ENCODE results near the gene ABCC6. TPM values are rescaled to one million over a fixed set of nuclear protein-coding genes. Genes with fewer than 3 reads are reported as not detected.

Gene ABCC6
- polyA plus RNA-seq, 1 donor from 2014 or later = not detected

DNA sequence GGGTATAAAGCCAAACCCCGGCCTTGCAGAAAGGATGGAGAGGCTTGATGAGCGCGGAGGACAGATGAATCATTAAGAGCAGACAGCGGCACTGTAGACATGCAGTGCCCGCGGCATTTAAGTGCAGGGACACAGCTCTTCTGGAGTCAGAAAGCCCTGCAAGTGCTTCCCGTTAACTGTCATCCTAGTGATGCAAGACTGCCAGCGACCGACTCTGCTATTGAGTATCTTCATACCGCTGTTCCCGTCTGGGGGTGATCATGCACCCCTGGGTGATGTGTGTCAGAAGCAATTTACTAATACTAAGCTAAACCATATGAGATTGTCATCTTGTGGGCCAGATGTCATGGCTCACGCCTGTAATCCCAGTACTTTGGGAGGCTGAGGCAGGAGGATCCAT is 101.0 kb downstream of the ABCC6 start:
- Histone ChIP-seq H3K9me3 (ENCODE audit: low read length) (peaks cover 4% of the 10 kb centered on the region), H3K27me3 (ENCODE audit: insufficient read depth, low read depth, low read length) (no peaks in the 10 kb centered on the region), H3K9me2 (ENCODE audit: insufficient read depth, low read length) (no peaks in the 10 kb centered on the region), H3K27ac (ENCODE audit: low read length) (no peak overlapping the region), H3K79me2 (replicated peaks; ENCODE audit: insufficient read depth, low read length) (no peaks in the 10 kb centered on the region), H3K36me3 (ENCODE audit: insufficient read depth, low read length) (no peaks in the 10 kb centered on the region), H2AFZ (ENCODE audit: low read depth, low read length) (no peak overlapping the region), H3F3A (ENCODE audit: insufficient read depth, low read length, poor library complexity, severe bottlenecking) (no peaks in the 10 kb centered on the region), H4K20me1 (ENCODE audit: insufficient read depth) (no peaks in the 10 kb centered on the region), H3K4me3 (ENCODE audit: low read length) (no peak overlapping the region), H3K9ac (ENCODE audit: low read length) (no peak overlapping the region), H3K4me2 (ENCODE audit: low read length) (no peak overlapping the region)
- TF ChIP-seq RAD21 (conservative IDR thresholded peaks at IDR 0.05) (no peak), EZH2 (IDR thresholded peaks at IDR 0.05; ENCODE audit: borderline replicate concordance, insufficient read depth, low read length, poor library complexity, severe bottlenecking) (no peak), SMC3 (conservative IDR thresholded peaks at IDR 0.05; ENCODE audit: poor library complexity) (no peak), TAF1 (IDR thresholded peaks at IDR 0.05; ENCODE audit: low read depth) (no peak), POLR2AphosphoS5 (IDR thresholded peaks at IDR 0.05) (no peak)
- TF ChIP-seq, protein P1, sequence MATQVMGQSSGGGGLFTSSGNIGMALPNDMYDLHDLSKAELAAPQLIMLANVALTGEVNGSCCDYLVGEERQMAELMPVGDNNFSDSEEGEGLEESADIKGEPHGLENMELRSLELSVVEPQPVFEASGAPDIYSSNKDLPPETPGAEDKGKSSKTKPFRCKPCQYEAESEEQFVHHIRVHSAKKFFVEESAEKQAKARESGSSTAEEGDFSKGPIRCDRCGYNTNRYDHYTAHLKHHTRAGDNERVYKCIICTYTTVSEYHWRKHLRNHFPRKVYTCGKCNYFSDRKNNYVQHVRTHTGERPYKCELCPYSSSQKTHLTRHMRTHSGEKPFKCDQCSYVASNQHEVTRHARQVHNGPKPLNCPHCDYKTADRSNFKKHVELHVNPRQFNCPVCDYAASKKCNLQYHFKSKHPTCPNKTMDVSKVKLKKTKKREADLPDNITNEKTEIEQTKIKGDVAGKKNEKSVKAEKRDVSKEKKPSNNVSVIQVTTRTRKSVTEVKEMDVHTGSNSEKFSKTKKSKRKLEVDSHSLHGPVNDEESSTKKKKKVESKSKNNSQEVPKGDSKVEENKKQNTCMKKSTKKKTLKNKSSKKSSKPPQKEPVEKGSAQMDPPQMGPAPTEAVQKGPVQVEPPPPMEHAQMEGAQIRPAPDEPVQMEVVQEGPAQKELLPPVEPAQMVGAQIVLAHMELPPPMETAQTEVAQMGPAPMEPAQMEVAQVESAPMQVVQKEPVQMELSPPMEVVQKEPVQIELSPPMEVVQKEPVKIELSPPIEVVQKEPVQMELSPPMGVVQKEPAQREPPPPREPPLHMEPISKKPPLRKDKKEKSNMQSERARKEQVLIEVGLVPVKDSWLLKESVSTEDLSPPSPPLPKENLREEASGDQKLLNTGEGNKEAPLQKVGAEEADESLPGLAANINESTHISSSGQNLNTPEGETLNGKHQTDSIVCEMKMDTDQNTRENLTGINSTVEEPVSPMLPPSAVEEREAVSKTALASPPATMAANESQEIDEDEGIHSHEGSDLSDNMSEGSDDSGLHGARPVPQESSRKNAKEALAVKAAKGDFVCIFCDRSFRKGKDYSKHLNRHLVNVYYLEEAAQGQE (IDR thresholded peaks at IDR 0.05; ENCODE audit: borderline replicate concordance) = no peak
- TF ChIP-seq, protein P2, sequence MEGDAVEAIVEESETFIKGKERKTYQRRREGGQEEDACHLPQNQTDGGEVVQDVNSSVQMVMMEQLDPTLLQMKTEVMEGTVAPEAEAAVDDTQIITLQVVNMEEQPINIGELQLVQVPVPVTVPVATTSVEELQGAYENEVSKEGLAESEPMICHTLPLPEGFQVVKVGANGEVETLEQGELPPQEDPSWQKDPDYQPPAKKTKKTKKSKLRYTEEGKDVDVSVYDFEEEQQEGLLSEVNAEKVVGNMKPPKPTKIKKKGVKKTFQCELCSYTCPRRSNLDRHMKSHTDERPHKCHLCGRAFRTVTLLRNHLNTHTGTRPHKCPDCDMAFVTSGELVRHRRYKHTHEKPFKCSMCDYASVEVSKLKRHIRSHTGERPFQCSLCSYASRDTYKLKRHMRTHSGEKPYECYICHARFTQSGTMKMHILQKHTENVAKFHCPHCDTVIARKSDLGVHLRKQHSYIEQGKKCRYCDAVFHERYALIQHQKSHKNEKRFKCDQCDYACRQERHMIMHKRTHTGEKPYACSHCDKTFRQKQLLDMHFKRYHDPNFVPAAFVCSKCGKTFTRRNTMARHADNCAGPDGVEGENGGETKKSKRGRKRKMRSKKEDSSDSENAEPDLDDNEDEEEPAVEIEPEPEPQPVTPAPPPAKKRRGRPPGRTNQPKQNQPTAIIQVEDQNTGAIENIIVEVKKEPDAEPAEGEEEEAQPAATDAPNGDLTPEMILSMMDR (IDR thresholded peaks at IDR 0.05; ENCODE audit: poor library complexity, severe bottlenecking) = no peak

DNA sequence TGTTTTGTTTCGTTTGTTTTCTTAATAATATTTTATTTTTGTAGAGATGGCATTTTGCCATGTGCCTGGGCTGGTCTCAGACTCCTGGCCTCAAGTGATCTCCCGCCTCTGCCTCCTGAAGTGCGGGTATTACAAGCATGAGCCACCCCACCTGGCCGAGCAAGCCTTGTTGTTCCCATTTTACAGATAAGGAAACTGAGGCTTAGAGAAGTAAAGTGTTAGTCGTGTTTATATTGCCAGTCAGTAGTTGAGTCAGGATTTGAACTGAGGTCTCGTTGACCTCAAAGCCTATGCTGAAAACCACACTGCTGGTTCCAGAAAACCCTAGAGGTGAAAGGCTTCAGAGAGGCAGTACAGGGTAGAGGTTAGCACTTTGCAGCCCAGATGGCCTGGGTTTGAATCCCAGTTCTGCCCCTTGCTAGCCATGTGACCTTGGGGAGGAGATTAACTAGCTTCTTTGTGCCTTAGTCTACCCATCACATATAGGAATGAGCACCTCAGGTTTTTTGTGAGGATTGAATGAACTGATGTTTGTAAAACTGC is 102.0 kb downstream of the ABCC6 start:
- TF ChIP-seq POLR2AphosphoS5 (IDR thresholded peaks at IDR 0.05) = no peak
- no peak for TF ChIP-seq RAD21 (conservative IDR thresholded peaks at IDR 0.05)
- TF ChIP-seq, protein P1 (IDR thresholded peaks at IDR 0.05; ENCODE audit: borderline replicate concordance) = no peak
- TF ChIP-seq, protein P2 (IDR thresholded peaks at IDR 0.05; ENCODE audit: poor library complexity, severe bottlenecking) = no peak
- TF ChIP-seq SMC3 (conservative IDR thresholded peaks at IDR 0.05; ENCODE audit: poor library complexity) = no peak
- TF ChIP-seq MXI1 (conservative IDR thresholded peaks at IDR 0.05; ENCODE audit: poor library complexity, severe bottlenecking) = no peak
- TF ChIP-seq EZH2 (IDR thresholded peaks at IDR 0.05; ENCODE audit: borderline replicate concordance, insufficient read depth, low read length, poor library complexity, severe bottlenecking) = no peak
- no peak for TF ChIP-seq EP300 (conservative IDR thresholded peaks at IDR 0.05; ENCODE audit: poor library complexity, severe bottlenecking)
- TF ChIP-seq TAF1 (IDR thresholded peaks at IDR 0.05; ENCODE audit: low read depth) = no peak
- Histone ChIP-seq H3K79me2 (replicated peaks; ENCODE audit: insufficient read depth, low read length) (no peaks in the 10 kb centered on the region), H3K9ac (ENCODE audit: low read length) (no peak overlapping the region), H3K27me3 (ENCODE audit: insufficient read depth, low read depth, low read length) (no peaks in the 10 kb centered on the region), H2AFZ (ENCODE audit: low read depth, low read length) (no peak overlapping the region), H3F3A (ENCODE audit: insufficient read depth, low read length, poor library complexity, severe bottlenecking) (no peaks in the 10 kb centered on the region), H3K9me2 (ENCODE audit: insufficient read depth, low read length) (no peaks in the 10 kb centered on the region), H3K36me3 (ENCODE audit: insufficient read depth, low read length) (no peaks in the 10 kb centered on the region), H3K27ac (ENCODE audit: low read length) (no peak overlapping the region), H3K9me3 (ENCODE audit: low read length) (peaks cover 4% of the 10 kb centered on the region), H3K4me2 (ENCODE audit: low read length) (no peak overlapping the region), H4K20me1 (ENCODE audit: insufficient read depth) (no peaks in the 10 kb centered on the region), H3K4me3 (ENCODE audit: low read length) (no peak overlapping the region)

All from neural cell (in vitro differentiated cells).